Testis (tissue), 3 donors: Measurements from ENCODE around the gene PLD1. TPM values are rescaled to one million over a fixed set of nuclear protein-coding genes. Genes with fewer than 3 reads are reported as not detected.
"Not testable (repeated sequence)": the region's sequence is repeated elsewhere in the genome, so short reads cannot be mapped to it uniquely, and the experiment has no call there.

Experiments used
- DNase-seq: peaks from one replicate; pipeline ENCODE4 v3.0.0-alpha.2; 2019
- H3K27ac ChIP-seq, 2 donors: fragments of 200-600 bp; sonication (generic); one replicate each; pipeline ENCODE4 v1.5.1; 2019
- H3K27me3 ChIP-seq: fragments of 200-600 bp; sonication (generic); one replicate; pipeline ENCODE4 v1.5.1; 2019
- H3K36me3 ChIP-seq: fragments of 200-600 bp; sonication (generic); one replicate; pipeline ENCODE4 v1.5.1; 2017; ENCODE audit warnings: low read depth; ENCODE audit errors: missing control alignments
- H3K4me1 ChIP-seq: fragments of 200-600 bp; sonication (generic); one replicate; pipeline ENCODE4 v1.5.1; 2019
- H3K4me3 ChIP-seq, 2 donors: fragments of 200-600 bp; sonication (generic); one replicate each; pipeline ENCODE4 v1.5.1; 2017 to 2019
- H3K9me3 ChIP-seq: fragments of 200-600 bp; sonication (generic); one replicate; pipeline ENCODE4 v1.5.1; 2017
- CTCF ChIP-seq, 3 experiments: fragments of 450-650 bp in 2 of 3; fragments of 200-600 bp in 1 of 3; sonication (generic) in 1 of 3; IDR thresholded peaks; one replicate each; pipeline ENCODE4 v1.5.1; 2016 to 2019; ENCODE audit warnings: antibody characterized with exemption in 3 of 3, mild to moderate bottlenecking in 2 of 3, moderate library complexity in 1 of 3
- POLR2A ChIP-seq: fragments of 450-650 bp; IDR thresholded peaks from one replicate; pipeline ENCODE4 v1.6.1; 2017; ENCODE audit warnings: antibody characterized with exemption, mild to moderate bottlenecking, moderate library complexity
- WGBS, 2 donors: methylation state at CpG; one replicate each; pipeline ENCODE4 v1.1.5; 2018; 5-methylcytosine and 5-hydroxymethylcytosine counted together
- intact Hi-C: fragments of 100-400 bp; cut with DNase I; formaldehyde crosslinking; loops from one replicate; pipeline ENCODE4 v1.15.1; 2023; ENCODE audit warnings: low total_unique reads
- polyA plus RNA-seq: library from polyadenylated mRNA; stranded (reverse); fragments of 350-450 nt; fragmentation: Illumina TruSeq; extraction: RNeasy Lipid Tissue Mini Kit (QIAGEN cat#74804); gene quantifications from one replicate; pipeline ENCODE4 v1.2.3, GENCODE V29; 2014; ENCODE audit warnings: low read depth, low replicate concordance; ENCODE audit not compliant: insufficient read depth
- total RNA-seq, 2 donors: library from RNA; depleted of rRNA; stranded (reverse); fragments of >200 nt; gene quantifications; one replicate each; pipeline ENCODE4 v1.2.3, GENCODE V29; 2016

PLD1 gene
- total and polyA plus RNA-seq, 3 donors from 2014 or later = 10.7 to 27.4 (median 19.1) TPM

- intact Hi-C loops = no loop called here
- no peak overlapping the region for H3K4me3 ChIP-seq
- no peaks in the 10 kb centered on the region for H3K9me3 ChIP-seq
- H3K4me1 ChIP-seq = no peaks in the 10 kb centered on the region
- 77 to 78% methylated on average over 6 of the region's 6 CpGs for WGBS, 2 donors
- TF ChIP-seq POLR2A (no peak), CTCF (IDR thresholded peaks at IDR 0.05) (no peak)
- H3K27me3 ChIP-seq = no peaks in the 10 kb centered on the region
- H3K36me3 ChIP-seq = no peaks in the 10 kb centered on the region
- no peak for DNase-seq
- H3K27ac ChIP-seq = no peak overlapping the region
Observed at GRCh38 chr3:171696805-171697204, 113.5 kb downstream of the PLD1 start.

GRCh38 chr3:171695426-171695825 lies 114.9 kb downstream of the PLD1 start:
- Histone ChIP-seq H3K4me3 (no peak overlapping the region), H3K9me3 (no peaks in the 10 kb centered on the region), H3K4me1 (no peaks in the 10 kb centered on the region), H3K36me3 (no peaks in the 10 kb centered on the region), H3K27me3 (no peaks in the 10 kb centered on the region), H3K27ac (no peak overlapping the region)
- DNase-seq = no peak
- WGBS, 2 donors = 41 to 55% methylated on average over 1 of the region's 1 CpG
- intact Hi-C loops = no loop called here
- TF ChIP-seq POLR2A (no peak), CTCF (IDR thresholded peaks at IDR 0.05) (no peak)

- Histone ChIP-seq H3K9me3 (no peaks in the 10 kb centered on the region), H3K4me3 (no peak overlapping the region), H3K27ac (no peak overlapping the region), H3K4me1 (no peaks in the 10 kb centered on the region), H3K36me3 (no peaks in the 10 kb centered on the region), H3K27me3 (no peaks in the 10 kb centered on the region)
- intact Hi-C loops = no loop called here
- WGBS, 2 donors = 93 to 96% methylated on average over 1 of the region's 1 CpG
- TF ChIP-seq POLR2A (no peak), CTCF (IDR thresholded peaks at IDR 0.05) (no peak)
- no peak for DNase-seq
Observed at GRCh38 chr3:171694888-171695287, 115.4 kb downstream of the PLD1 start.

GRCh38 chr3:171692551-171692950 lies 117.7 kb downstream of the PLD1 start:
- H3K27ac ChIP-seq, H3K36me3 ChIP-seq, DNase-seq, H3K4me3 ChIP-seq, intact Hi-C loops, H3K4me1 ChIP-seq, H3K27me3 ChIP-seq, H3K9me3 ChIP-seq: not testable (repeated sequence)
- 96% methylated on average over 9 of the region's 9 CpGs for WGBS, 2 donors

GRCh38 chr3:171691485-171691884 lies 118.8 kb downstream of the PLD1 start:
- no peaks in the 10 kb centered on the region for H3K4me1 ChIP-seq
- intact Hi-C loops = no loop called here

More at GRCh38 chr3:171691485-171691884, 118.8 kb downstream of the PLD1 start:
- DNase-seq = no peak
- WGBS, 2 donors = 92 to 98% methylated on average over 1 of the region's 1 CpG
- no peak for TF ChIP-seq POLR2A
- TF ChIP-seq CTCF (IDR thresholded peaks at IDR 0.05) = no peak
- Histone ChIP-seq H3K9me3 (no peaks in the 10 kb centered on the region), H3K27me3 (no peaks in the 10 kb centered on the region), H3K4me3 (no peak overlapping the region), H3K27ac (no peak overlapping the region), H3K36me3 (no peaks in the 10 kb centered on the region)
